H9 (cell line): ENCODE results near the gene PUS10. TPM values are rescaled to one million over a fixed set of nuclear protein-coding genes. Genes with fewer than 3 reads are reported as not detected.

ENCODE experiments used
- DNase-seq: peaks from one replicate; pipeline ENCODE4 v3.0.0-alpha.2; 2017
- H2AFZ ChIP-seq: one replicate; pipeline ENCODE4 v1.6.1; 2013; ENCODE audit warnings: mild to moderate bottlenecking, low read length, control low read depth, moderate library complexity
- H2AK5ac ChIP-seq: 2 replicates; pipeline ENCODE4 v1.6.1; 2013; ENCODE audit warnings: low read length, control low read depth, mixed read lengths; ENCODE audit not compliant: insufficient read length
- H2BK120ac ChIP-seq: one replicate; pipeline ENCODE4 v1.6.1; 2013; ENCODE audit warnings: low read depth, mild to moderate bottlenecking, low read length, control low read depth, inconsistent platforms; ENCODE audit not compliant: poor library complexity, severe bottlenecking
- H2BK12ac ChIP-seq: 2 replicates; pipeline ENCODE4 v1.6.1; 2013; ENCODE audit warnings: low read length, control low read depth, mixed read lengths, low read depth; ENCODE audit not compliant: insufficient read length
- H2BK15ac ChIP-seq: 2 replicates; pipeline ENCODE4 v1.6.1; 2013; ENCODE audit warnings: low read depth, low read length, control low read depth
- H2BK20ac ChIP-seq: one replicate; pipeline ENCODE4 v1.6.1; 2013; ENCODE audit warnings: low read depth, mild to moderate bottlenecking, low read length, control low read depth, inconsistent platforms; ENCODE audit not compliant: poor library complexity, severe bottlenecking
- H2BK5ac ChIP-seq: 2 replicates; pipeline ENCODE4 v1.6.1; 2013; ENCODE audit warnings: low read length, control low read depth, mixed read lengths; ENCODE audit not compliant: insufficient read length
- H3K14ac ChIP-seq: 2 replicates; pipeline ENCODE4 v1.6.1; 2013; ENCODE audit warnings: low read length, control low read depth; ENCODE audit not compliant: insufficient read depth
- H3K18ac ChIP-seq: 2 replicates; pipeline ENCODE4 v1.6.1; 2013; ENCODE audit warnings: low read depth, mild to moderate bottlenecking, mixed read lengths, low read length, control low read depth; ENCODE audit not compliant: insufficient read length
- H3K23ac ChIP-seq: 2 replicates; pipeline ENCODE4 v1.6.1; 2013; ENCODE audit warnings: low read length, control low read depth, mixed read lengths, low read depth; ENCODE audit not compliant: insufficient read length
- H3K23me2 ChIP-seq: 2 replicates; pipeline ENCODE4 v1.6.1; 2013; ENCODE audit warnings: low read depth, mild to moderate bottlenecking, mixed read lengths, low read length, control low read depth; ENCODE audit not compliant: insufficient read length, poor library complexity, severe bottlenecking
- H3K27ac ChIP-seq: 2 replicates; pipeline ENCODE4 v1.5.1; 2013; ENCODE audit warnings: low read length, control low read depth, mixed read lengths, low read depth; ENCODE audit not compliant: insufficient read length
- H3K27me3 ChIP-seq: 2 replicates; pipeline ENCODE4 v1.6.1; 2013; ENCODE audit warnings: low read length, control low read depth, inconsistent platforms; ENCODE audit not compliant: insufficient read depth
- H3K4ac ChIP-seq: 2 replicates; pipeline ENCODE4 v1.6.1; 2013; ENCODE audit warnings: low read depth, mild to moderate bottlenecking, control low read depth, inconsistent platforms, low read length, moderate library complexity
- H3K4me1 ChIP-seq: 2 replicates; pipeline ENCODE4 v1.6.1; 2013; ENCODE audit warnings: low read length, control low read depth, inconsistent platforms; ENCODE audit not compliant: insufficient read depth
- H3K4me2 ChIP-seq: 2 replicates; pipeline ENCODE4 v1.6.1; 2013; ENCODE audit warnings: low read length, control low read depth, mixed read lengths; ENCODE audit not compliant: insufficient read length, insufficient read depth
- H3K56ac ChIP-seq: 2 replicates; pipeline ENCODE4 v1.6.1; 2013; ENCODE audit warnings: low read depth, mild to moderate bottlenecking, mixed read lengths, low read length, control low read depth; ENCODE audit not compliant: insufficient read length
- H3K79me1 ChIP-seq: 2 replicates; pipeline ENCODE4 v1.6.1; 2013; ENCODE audit warnings: low read depth, mild to moderate bottlenecking, moderate library complexity, low read length, control low read depth, inconsistent platforms; ENCODE audit not compliant: insufficient read depth, poor library complexity, severe bottlenecking
- H3K79me2 ChIP-seq: 2 replicates; pipeline ENCODE4 v1.6.1; 2013; ENCODE audit warnings: low read length, control low read depth, inconsistent platforms; ENCODE audit not compliant: insufficient read depth
- H3K9ac ChIP-seq: 2 replicates; pipeline ENCODE4 v1.6.1; 2013; ENCODE audit warnings: low read length, control low read depth, mixed read lengths; ENCODE audit not compliant: insufficient read length; ENCODE audit errors: extremely low read depth
- H3K9me3 ChIP-seq: one replicate; pipeline ENCODE4 v1.6.1; 2013; ENCODE audit warnings: low read depth, low read length, inconsistent platforms; ENCODE audit not compliant: control insufficient read depth
- H3T11ph ChIP-seq: one replicate; pipeline ENCODE4 v1.6.1; 2013; ENCODE audit warnings: mild to moderate bottlenecking, low read length, control low read depth, inconsistent platforms
- H4K20me1 ChIP-seq: one replicate; pipeline ENCODE4 v1.6.1; 2013; ENCODE audit not compliant: control insufficient read depth, insufficient read length, insufficient read depth
- H4K5ac ChIP-seq: 2 replicates; pipeline ENCODE4 v1.6.1; 2013; ENCODE audit warnings: low read depth, mild to moderate bottlenecking, mixed read lengths, low read length, control low read depth; ENCODE audit not compliant: insufficient read length
- H4K8ac ChIP-seq: replicated peaks from 2 replicates; pipeline ENCODE4 v1.6.1; 2013; ENCODE audit warnings: low read length, control low read depth, mixed read lengths, low read depth; ENCODE audit not compliant: insufficient read length
- H4K91ac ChIP-seq: 2 replicates; pipeline ENCODE4 v1.6.1; 2013; ENCODE audit warnings: low read depth, mild to moderate bottlenecking, moderate library complexity, mixed read lengths, low read length, control low read depth; ENCODE audit not compliant: insufficient read length
- H3K27ac Mint-ChIP-seq, 3 experiments: 2 replicates in 2 of 3; 3 replicates in 1 of 3; pipeline ENCODE4 v1.8.0; 2020 to 2021; ENCODE audit warnings: mixed read lengths in 3 of 3, mild to moderate bottlenecking in 1 of 3, moderate library complexity in 1 of 3
- H3K27me3 Mint-ChIP-seq: 2 replicates; pipeline ENCODE4 v1.8.0; 2021; ENCODE audit warnings: low read depth, mild to moderate bottlenecking, moderate library complexity, mixed read lengths
- H3K36me3 Mint-ChIP-seq, 3 experiments: 2 replicates in 2 of 3; 3 replicates in 1 of 3; pipeline ENCODE4 v1.8.0; 2020 to 2021; ENCODE audit warnings: low read depth in 3 of 3, mixed read lengths in 3 of 3; ENCODE audit not compliant: insufficient read depth in 1 of 3
- H3K4me1 Mint-ChIP-seq, 2 experiments: 2 replicates each; pipeline ENCODE4 v1.8.0; 2020; ENCODE audit warnings: mixed read lengths in 2 of 2
- H3K4me3 Mint-ChIP-seq, 2 experiments: 2 replicates in 1 of 2; 3 replicates in 1 of 2; pipeline ENCODE4 v1.8.0; 2020 to 2021; ENCODE audit warnings: mild to moderate bottlenecking in 2 of 2, mixed read lengths in 2 of 2, moderate library complexity in 1 of 2
- H3K9me3 Mint-ChIP-seq, 2 experiments: 2 replicates in 1 of 2; 3 replicates in 1 of 2; pipeline ENCODE4 v1.8.0; 2020; ENCODE audit warnings: mild to moderate bottlenecking in 2 of 2, mixed read lengths in 2 of 2, moderate library complexity in 1 of 2
- CTCF ChIP-seq: fragments of 200-600 bp; sonication (generic); conservative IDR thresholded peaks from 3 replicates; pipeline ENCODE4 v1.8.0; 2021; ENCODE audit warnings: antibody characterized with exemption, mild to moderate bottlenecking
- total RNA-seq: library from RNA; stranded (reverse); gene quantifications from 2 replicates; pipeline ENCODE4 v1.2.1, GENCODE V29; 2021

Gene PUS10
- total RNA-seq, 1 experiment from 2014 or later = 2.3 TPM

DNA sequence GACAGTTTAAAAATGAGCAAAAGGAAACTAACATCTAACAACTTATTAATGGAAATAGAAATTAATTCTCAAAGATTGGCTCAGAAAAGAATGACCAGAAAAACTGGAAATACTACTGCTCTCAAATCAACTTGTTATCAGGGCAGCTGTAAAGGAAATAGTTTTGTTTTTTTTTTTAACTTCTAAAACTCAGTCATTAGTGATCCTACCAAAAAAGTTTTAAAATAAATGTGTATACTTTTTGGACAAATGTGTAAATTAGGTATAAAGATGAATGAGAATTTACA is 52.6 kb downstream of the PUS10 start:
- H3K23me2 ChIP-seq = no peaks in the 10 kb centered on the region
- H2BK20ac ChIP-seq = no peak overlapping the region
- no peaks in the 10 kb centered on the region for H3K79me1 ChIP-seq
- no peak overlapping the region for H2AFZ ChIP-seq
- H3K9me3 ChIP-seq = no peaks in the 10 kb centered on the region
- Mint-ChIP-seq H3K4me3 (no peak overlapping the region), H3K27me3 (no peaks in the 10 kb centered on the region), H3K36me3 (no peaks in the 10 kb centered on the region), H3K9me3 (no peaks in the 10 kb centered on the region), H3K27ac (no peak overlapping the region), H3K4me1 (peaks cover 3 to 9% of the 10 kb centered on the region in 2 experiments; a peak in 3 of 4 replicates)
- no peak overlapping the region for H3T11ph ChIP-seq
- no peak overlapping the region for H2BK12ac ChIP-seq
- no peak overlapping the region for H2BK15ac ChIP-seq
- DNase-seq = no peak
- no peak overlapping the region for H3K4ac ChIP-seq
- no peaks in the 10 kb centered on the region; the same call in 1 of the 2 replicates for H3K4me1 ChIP-seq
- H3K79me2 ChIP-seq = no peaks in the 10 kb centered on the region
- no peaks in the 10 kb centered on the region for H3K27me3 ChIP-seq
- H4K91ac ChIP-seq = no peak overlapping the region
- H4K8ac ChIP-seq = no peak overlapping the region
- H3K23ac ChIP-seq = no peak overlapping the region
- no peak overlapping the region for H2BK120ac ChIP-seq
- H3K56ac ChIP-seq = no peak overlapping the region
- H4K20me1 ChIP-seq = no peaks in the 10 kb centered on the region
- no peak overlapping the region for H3K18ac ChIP-seq
- TF ChIP-seq CTCF = no peak
- no peak overlapping the region for H3K4me2 ChIP-seq
- no peak overlapping the region for H4K5ac ChIP-seq
- no peak overlapping the region for H2BK5ac ChIP-seq
- no peak overlapping the region for H3K14ac ChIP-seq
- H3K9ac ChIP-seq = no peak overlapping the region
- H2AK5ac ChIP-seq = no peak overlapping the region
- H3K27ac ChIP-seq = no peak overlapping the region
